ENCODE results near the gene GRIN3B.

GRCh38 chr19:1004204-1004802 lies 4.1 kb downstream of the GRIN3B start:
- no peak for TF ChIP-seq CEBPB (tag; IDR thresholded peaks at IDR 0.05)
- no peak for TF ChIP-seq ZEB2 (IDR thresholded peaks at IDR 0.05)
- TF ChIP-seq CTCF (IDR thresholded peaks at IDR 0.05 in 2 of 3, conservative IDR thresholded peaks at IDR 0.05 in 1 of 3; ENCODE audit: insufficient read depth in 2 of 3, low read depth in 1 of 3, low read length in 3 of 3), result no peak
- TF ChIP-seq NR1H2 (CRISPR knock-in tag; IDR thresholded peaks at IDR 0.05), result no peak
- TF ChIP-seq CBFB (CRISPR knock-in tag; IDR thresholded peaks at IDR 0.05), result no peak
- no peak for TF ChIP-seq ZNF512 (tag; IDR thresholded peaks at IDR 0.05)

Data from K562 (cell line).